Stimulated activated CD4-positive, alpha-beta T cell treated with anti-CD3 and anti-CD28 coated beads, Interleukin-2, amount 100 ng/mL, for 24 hours (primary cell): ENCODE results near the gene CNTN2.

Experiments
- DNase-seq, 2 donors: peaks; one replicate each; pipeline ENCODE4 v3.0.0-alpha.2; 2020

Gene CNTN2

DNA sequence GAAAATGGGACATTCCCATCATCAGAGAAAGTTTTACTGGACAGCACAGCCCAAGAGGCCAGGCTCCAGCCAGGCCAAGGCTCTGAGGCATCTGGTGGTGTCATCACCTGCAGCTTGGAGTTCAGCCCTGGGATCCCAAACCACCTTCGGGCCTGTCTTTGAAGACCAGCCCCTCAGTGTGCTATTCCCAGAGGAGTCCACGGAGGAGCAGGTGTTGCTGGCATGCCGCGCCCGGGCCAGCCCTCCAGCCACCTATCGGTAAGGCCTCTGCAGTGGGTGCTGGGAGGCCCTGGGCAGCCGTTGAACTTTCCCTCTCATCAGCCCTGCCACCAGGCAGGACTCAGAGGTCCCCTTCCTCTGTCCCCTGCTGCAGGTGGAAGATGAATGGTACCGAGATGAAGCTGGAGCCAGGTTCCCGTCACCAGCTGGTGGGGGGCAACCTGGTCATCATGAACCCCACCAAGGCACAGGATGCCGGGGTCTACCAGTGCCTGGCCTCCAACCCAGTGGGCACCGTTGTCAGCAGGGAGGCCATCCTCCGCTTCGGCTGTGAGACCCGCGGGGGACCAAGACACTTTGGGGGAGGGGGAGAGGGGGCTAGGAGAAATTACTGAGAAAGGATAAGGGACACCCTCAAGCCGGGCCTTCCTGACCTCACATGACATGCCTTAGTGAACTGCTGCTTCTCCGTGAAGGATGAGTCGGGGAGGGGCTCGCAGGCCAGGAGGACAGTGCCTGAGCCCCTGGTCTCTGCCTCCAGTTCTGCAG is 15.0 kb downstream of the CNTN2 start:
- DNase-seq: no peak

DNA sequence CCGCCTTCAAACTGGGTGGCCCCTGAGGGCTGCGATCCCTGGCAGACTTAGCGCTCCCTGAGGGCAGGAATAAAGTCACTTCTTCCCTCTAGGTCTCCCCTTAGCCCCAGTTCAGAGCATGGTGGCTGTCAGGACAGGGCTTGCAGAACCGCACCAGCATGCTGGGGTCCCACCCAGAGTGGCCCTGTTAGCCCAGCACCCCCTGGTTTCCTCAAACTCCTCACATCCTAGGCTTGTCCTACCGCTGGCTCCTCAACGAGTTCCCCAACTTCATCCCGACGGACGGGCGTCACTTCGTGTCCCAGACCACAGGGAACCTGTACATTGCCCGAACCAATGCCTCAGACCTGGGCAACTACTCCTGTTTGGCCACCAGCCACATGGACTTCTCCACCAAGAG is 15.8 kb downstream of the CNTN2 start:
- no peak for DNase-seq

GRCh38 chr1:205059660-205060059 is 16.6 kb downstream of the CNTN2 start:
- no peak for DNase-seq

GRCh38 chr1:205060746-205061145 is 17.7 kb downstream of the CNTN2 start:
- DNase-seq: no peak

- no peak for DNase-seq
These were observed 18.2 kb downstream of the CNTN2 start for GRCh38 chr1:205061227-205061626.

DNA sequence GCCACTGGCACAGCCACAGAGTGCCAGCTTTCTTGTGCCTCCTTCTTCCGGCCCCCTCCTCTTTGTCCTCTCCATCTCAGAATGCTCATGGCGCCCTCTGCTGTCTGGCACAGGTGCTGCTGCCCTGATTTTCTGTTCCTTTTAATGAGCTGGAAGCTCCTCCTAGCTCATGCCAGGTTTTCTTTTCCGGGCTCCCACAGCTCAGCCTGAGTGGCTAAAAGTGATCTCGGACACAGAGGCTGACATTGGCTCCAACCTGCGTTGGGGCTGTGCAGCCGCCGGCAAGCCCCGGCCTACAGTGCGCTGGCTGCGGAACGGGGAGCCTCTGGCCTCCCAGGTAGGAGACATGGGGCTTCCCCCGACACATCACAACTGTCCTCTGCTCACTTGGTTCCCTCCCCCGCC is 18.7 kb downstream of the CNTN2 start:
- DNase-seq: peak; percentile 74 to 83

DNA sequence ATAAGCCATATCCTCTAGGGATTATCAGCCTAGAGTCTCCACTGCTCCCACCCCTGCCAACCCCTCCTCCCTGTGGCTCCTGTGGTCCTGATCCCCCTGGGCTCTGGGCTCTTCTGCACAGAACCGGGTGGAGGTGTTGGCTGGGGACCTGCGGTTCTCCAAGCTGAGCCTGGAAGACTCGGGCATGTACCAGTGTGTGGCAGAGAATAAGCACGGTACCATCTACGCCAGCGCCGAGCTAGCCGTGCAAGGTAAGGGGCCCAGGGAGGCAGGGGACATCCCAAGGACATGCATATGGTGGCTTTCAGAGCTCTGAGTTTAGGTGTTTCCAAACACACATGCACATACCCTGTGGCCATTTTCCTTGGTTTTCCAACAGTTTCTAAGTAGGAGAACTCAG is 19.3 kb downstream of the CNTN2 start:
- DNase-seq: no peak

DNA sequence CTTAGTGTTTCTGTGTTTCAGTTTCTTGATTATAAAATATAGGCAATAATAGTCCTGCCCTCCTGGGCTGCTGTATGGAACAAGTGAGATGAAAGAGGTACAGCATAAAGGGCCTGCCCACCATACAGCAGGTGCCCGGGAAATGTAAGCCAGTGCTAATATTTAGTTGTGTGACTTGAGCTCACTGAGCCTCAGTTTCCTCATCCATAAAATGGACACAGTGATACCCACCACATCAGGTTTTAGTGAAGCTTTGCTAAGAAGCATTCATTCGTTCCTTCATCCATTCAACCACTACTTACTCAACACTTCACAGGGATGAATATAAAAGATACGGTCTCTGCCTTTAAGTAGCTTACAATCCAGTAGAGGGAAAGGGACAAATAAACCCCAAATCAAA is 19.9 kb downstream of the CNTN2 start:
- no peak for DNase-seq

GRCh38 chr1:205064301-205064700 is 21.3 kb downstream of the CNTN2 start:
- DNase-seq: no peak

- DNase-seq: no peak
These were observed 21.8 kb downstream of the CNTN2 start for GRCh38 chr1:205064741-205065316.

- no peak for DNase-seq
These were observed 22.7 kb downstream of the CNTN2 start for GRCh38 chr1:205065666-205066065.

DNA sequence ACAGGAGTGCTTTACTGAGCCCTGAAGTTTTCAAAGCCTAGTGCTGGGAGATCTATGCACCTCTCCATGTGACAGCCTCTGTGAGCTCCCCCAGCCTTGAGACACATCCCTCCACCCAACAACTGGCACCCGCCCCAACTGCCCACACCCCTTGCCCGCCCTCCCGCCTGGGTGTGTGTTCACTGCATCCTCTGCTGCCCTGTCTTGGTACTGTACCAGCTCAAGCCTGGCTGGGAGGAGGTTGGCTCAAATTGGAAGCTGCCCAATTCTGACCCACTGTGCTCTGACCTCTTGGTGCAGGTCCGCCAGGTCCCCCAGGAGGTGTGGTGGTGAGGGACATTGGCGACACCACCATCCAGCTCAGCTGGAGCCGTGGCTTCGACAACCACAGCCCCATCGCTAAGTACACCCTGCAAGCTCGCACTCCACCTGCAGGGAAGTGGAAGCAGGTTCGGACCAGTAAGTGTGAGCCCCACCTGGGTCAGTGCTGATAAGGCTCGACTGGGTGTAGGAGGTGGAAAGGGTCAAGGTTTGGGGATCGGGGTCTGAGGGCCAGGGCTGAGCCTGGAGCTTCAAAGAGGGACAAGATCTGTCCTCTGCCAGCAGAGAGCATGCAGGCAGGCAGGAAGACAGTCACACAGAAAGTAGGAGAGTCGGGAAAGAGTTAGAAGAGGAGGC is 23.3 kb downstream of the CNTN2 start:
- no peak for DNase-seq

DNA sequence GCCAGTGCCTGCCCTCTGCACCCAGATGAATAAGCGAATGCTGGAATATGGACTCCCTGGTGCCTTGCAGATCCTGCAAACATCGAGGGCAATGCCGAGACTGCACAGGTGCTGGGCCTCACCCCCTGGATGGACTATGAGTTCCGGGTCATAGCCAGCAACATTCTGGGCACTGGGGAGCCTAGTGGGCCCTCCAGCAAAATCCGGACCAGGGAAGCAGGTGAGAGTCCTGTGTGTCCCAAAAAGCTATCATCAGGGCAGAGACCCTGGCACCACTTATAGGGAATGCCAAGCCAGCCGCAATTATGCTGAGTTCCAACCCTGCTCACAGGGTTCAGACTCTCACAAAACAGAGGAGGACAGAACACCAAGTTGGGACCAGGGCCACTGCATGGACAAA is 24.0 kb downstream of the CNTN2 start:
- no peak for DNase-seq

- DNase-seq: no peak
These were observed 25.0 kb downstream of the CNTN2 start for GRCh38 chr1:205068001-205068400.

GRCh38 chr1:205068457-205069040 is 25.5 kb downstream of the CNTN2 start:
- no peak for DNase-seq

GRCh38 chr1:205069371-205070125 is 26.5 kb downstream of the CNTN2 start:
- no peak for DNase-seq

- DNase-seq: no peak
These were observed 28.0 kb downstream of the CNTN2 start for GRCh38 chr1:205071028-205071409.

DNA sequence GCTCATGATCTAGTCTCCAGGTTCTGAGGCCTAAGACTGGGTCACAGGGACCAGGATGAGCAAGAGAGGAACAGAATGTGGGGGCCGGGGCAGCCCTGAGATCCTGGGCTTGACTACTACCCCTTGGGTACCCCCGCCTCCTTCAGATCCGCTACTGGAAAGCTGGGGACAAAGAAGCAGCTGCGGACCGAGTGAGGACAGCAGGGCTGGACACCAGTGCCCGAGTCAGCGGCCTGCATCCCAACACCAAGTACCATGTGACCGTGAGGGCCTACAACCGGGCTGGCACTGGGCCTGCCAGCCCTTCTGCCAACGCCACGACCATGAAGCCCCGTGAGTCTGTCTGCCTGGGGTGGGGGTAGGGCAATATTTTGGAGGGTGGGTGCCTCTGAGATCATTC is 28.8 kb downstream of the CNTN2 start:
- no peak for DNase-seq

DNA sequence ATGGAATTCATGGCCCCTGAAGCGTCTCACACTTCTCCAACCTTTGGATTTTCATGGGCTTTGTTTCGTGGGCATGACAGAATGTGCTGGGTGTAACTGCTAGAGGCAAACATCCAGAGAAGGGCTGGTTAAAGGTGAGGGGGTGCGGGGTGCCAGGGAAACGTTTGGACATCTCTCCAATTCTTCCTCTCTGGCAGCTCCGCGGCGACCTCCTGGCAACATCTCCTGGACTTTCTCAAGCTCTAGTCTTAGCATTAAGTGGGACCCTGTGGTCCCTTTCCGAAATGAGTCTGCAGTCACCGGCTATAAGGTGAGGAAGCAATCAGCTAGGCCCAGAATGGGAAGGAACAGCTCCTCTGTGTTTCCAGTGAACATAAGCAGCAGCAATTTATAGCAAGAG is 29.3 kb downstream of the CNTN2 start:
- DNase-seq: no peak

DNA sequence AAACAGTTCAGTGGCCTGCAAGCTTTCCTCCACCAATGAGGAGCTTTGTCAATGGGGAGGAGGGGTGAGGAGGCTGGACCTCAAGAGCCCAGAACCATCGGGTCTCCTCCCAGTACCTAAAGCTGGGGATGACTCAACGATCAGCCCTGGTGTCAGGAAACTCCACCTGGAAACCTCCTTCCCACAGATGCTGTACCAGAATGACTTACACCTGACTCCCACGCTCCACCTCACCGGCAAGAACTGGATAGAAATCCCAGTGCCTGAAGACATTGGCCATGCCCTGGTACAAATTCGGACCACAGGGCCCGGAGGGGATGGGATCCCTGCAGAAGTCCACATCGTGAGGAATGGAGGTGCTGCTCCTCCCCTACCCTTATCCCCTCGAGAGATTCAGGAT is 29.9 kb downstream of the CNTN2 start:
- DNase-seq: no peak

DNA sequence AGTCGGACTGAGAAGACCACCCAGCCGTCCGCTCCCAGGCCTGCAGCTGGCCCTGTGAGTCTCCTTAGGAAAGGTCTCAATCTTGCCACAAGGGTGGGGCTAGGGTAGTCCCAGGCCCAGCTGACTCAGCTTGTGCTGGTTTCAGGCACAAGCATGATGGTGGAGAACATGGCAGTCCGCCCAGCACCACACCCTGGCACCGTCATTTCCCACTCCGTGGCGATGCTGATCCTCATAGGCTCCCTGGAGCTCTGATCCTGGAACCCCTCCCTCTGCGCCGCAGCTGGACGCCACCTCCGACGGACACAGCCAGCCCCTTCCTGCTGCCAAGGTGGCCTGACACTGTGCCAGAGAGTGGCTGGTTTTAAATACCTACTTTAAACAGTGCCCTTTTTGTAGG is 30.5 kb downstream of the CNTN2 start:
- DNase-seq: no peak

- no peak for DNase-seq
These were observed 31.1 kb downstream of the CNTN2 start for GRCh38 chr1:205074084-205074483.

DNA sequence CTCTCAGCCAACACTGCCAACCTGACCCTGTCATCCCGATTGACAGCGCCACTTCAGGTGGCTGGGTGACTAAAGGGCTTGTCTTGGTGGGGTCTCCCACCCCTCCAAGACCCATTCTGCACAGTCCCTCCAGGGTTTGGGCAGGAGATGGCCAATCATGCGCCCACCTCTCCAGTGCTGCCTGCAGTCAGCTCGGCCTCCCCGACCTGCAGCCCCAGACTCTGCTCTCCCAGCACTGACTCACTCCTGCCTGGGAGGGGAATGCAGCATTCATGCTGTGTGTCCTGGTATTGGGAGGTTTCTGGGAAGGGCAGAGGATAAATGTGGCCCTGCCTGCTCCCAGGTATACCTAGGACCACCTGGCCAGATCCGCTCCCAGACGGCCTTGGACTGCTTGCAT is 31.5 kb downstream of the CNTN2 start:
- no peak for DNase-seq
